Measurements from ENCODE around the gene USP15.
A peak's percentile ranks its signal among the peaks of the same experiment; 100 is the strongest.

The USP15 gene

DNA sequence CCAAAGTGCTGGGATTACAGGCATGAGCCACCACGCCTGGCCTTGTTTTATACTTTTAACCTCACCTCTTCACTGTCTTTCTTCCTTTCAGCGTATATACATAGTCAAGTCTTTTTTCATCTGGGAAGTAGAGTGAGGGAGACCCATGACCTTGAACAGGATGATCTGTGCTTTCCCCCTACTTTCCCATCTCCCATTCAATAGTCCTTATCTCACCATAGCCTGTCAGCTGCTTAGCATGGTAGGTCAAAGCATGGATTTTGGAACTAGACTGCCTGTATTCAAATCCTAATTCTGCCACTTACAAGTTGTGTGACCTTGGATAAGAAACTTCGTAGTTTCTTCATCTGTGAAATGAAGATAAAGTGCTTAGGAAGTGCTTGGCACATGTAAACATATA lies 110.0 kb downstream of the USP15 start:
- TF ChIP-seq, protein P1, sequence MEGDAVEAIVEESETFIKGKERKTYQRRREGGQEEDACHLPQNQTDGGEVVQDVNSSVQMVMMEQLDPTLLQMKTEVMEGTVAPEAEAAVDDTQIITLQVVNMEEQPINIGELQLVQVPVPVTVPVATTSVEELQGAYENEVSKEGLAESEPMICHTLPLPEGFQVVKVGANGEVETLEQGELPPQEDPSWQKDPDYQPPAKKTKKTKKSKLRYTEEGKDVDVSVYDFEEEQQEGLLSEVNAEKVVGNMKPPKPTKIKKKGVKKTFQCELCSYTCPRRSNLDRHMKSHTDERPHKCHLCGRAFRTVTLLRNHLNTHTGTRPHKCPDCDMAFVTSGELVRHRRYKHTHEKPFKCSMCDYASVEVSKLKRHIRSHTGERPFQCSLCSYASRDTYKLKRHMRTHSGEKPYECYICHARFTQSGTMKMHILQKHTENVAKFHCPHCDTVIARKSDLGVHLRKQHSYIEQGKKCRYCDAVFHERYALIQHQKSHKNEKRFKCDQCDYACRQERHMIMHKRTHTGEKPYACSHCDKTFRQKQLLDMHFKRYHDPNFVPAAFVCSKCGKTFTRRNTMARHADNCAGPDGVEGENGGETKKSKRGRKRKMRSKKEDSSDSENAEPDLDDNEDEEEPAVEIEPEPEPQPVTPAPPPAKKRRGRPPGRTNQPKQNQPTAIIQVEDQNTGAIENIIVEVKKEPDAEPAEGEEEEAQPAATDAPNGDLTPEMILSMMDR (IDR thresholded peaks at IDR 0.05): no peak
- DNase-seq (ENCODE audit: low spot score): no peak
- Histone ChIP-seq H3K27ac (no peak overlapping the region), H3K4me3 (no peak overlapping the region)

DNA sequence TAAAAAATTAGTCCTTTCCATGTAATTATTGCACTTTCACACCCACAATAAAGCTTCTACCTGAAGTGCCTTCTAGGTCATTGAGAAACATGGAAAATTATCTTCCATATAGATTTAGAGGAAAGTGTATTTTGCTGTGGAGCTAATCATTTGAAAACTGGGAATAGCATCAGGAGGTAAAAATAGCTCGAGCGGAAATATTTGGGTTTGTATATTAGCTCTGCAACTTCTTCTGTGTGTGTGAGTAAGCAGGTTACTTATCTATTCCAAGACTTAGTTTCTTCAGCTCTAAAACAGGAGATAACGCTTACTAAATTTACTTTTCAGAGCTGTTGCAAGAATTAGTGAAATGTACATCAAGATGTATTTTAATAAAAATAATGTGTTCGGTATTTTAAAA lies 111.5 kb downstream of the USP15 start:
- no peak for DNase-seq (ENCODE audit: low spot score)
- TF ChIP-seq, protein P1 (IDR thresholded peaks at IDR 0.05): no peak
- Histone ChIP-seq H3K4me3 (no peak overlapping the region), H3K27ac (no peak overlapping the region)

DNA sequence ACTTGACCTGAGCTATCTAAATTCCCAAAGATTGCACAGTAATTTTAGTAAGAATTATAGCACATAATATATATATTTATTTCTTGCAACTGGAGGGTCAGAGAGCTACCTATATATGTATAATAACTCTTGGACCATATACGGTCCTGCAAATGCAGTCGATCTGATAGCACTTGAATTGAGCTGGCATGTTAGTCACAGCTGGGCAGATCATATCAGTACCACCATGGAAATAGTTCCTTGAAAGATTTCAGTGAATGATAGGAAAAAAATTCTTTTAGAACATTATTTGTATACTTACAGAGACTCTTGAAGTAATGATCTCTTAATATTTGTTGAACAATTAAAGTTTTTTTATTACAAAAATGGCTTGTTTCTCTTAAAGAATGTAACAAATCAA lies 111.9 kb downstream of the USP15 start:
- no peak overlapping the region for H3K27ac ChIP-seq
- no peak overlapping the region for H3K4me3 ChIP-seq
- TF ChIP-seq, protein P1 (IDR thresholded peaks at IDR 0.05): no peak

DNA sequence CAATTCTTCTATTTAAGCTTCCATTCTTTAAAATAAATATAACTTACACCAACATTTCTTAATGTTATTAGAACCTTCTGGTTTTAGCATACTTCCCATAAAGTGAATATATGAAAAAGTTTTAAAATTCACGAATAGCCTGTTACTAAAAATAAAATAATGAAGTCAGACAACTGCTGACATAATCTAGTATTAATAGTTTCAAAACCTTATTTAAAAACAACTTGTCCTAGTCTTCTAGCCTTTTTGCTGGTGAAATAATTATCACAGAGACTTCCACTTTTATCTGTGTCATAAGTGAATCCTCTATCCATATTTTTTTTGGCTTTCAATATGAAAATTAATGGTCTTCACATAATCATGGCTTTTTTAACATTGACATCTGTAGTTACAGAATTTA lies 112.6 kb downstream of the USP15 start:
- TF ChIP-seq, protein P1 (IDR thresholded peaks at IDR 0.05): no peak
- H3K4me3 ChIP-seq: no peak overlapping the region
- H3K27ac ChIP-seq: peak overlapping the region; percentile 20 to 55
- DNase-seq (ENCODE audit: low spot score): no peak

More for the DNA sequence above, 111.9 kb downstream of the USP15 start:
- DNase-seq (ENCODE audit: low spot score): no peak

DNA sequence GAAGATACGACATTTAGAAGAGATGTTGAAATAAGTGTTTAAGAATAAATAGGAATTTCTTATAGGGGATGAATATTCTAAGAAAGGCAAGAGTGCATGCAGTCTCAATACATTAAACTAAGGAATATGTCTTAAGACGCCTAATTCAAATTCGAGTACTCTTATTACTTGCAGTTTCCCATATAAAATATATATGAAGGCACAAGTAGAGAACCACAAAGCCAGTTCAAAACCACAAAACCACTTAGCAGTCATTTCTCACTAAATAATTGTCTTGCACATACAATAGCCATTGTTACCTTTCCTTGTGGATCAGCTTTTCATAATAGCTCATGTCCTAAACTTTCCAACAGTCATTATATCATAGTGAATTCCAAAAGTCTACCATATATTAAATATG lies 115.4 kb downstream of the USP15 start:
- DNase-seq (ENCODE audit: low spot score): no peak
- TF ChIP-seq, protein P1 (IDR thresholded peaks at IDR 0.05): no peak
- H3K4me3 ChIP-seq: no peak overlapping the region
- no peak overlapping the region for H3K27ac ChIP-seq

DNA sequence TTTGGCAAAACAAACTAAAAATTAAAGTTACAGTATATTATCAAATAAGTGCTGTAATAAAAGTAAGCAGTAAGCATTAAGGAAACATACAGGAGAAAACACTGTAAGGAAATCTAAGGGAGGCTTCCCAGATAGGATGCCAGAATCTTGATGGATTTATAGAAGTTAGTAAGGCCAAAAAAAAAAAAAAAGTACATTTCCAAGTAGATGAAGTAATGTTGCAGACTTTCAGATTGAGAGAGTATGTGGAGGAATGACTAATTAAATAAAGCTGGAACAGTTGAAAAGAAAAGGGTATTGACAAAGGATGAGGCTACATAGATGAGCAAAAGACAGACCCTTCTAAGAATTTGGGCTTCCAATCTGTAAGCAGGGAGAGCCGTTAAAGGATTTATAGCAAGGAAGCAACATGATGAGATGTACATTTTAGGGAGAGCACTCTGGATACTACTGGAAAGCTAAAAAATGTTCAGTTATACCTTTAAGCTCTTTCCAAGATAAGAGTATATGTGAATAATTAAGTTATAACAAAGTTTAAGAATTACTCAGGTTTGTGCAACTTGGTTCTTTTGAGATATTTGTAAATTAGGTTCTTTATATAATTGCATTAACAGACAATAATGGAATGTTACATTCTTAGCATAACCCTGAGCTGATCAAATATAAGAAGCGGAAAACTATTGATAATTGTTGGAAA lies 119.0 kb downstream of the USP15 start:
- H3K4me3 ChIP-seq: no peak overlapping the region
- H3K27ac ChIP-seq: no peak overlapping the region
- TF ChIP-seq, protein P1 (IDR thresholded peaks at IDR 0.05): no peak
- no peak for DNase-seq (ENCODE audit: low spot score)

DNA sequence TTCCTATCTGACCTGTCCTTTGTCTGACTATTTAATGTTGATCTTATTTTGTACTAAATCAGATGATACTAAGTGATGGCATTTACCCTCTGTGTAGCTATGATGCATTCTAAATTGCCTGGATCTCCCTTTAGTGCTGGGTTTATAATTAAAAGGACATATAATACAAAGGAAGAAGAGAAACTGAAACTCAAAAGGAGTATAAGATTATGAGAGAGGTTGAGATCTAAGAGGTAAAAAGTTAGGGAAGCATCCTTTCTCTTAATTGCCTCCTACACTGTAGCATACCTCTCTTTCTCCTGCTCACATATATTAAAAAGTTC lies 119.5 kb downstream of the USP15 start:
- Histone ChIP-seq H3K27ac (no peak overlapping the region), H3K4me3 (no peak overlapping the region)
- TF ChIP-seq, protein P1 (IDR thresholded peaks at IDR 0.05): no peak
- no peak for DNase-seq (ENCODE audit: low spot score)
